B cell (primary cell): ENCODE measurements around the gene MYL12A. TPM values are rescaled to one million over a fixed set of nuclear protein-coding genes. Genes with fewer than 3 reads are reported as not detected.
"Not testable (repeated sequence)": the region's sequence is repeated elsewhere in the genome, so short reads cannot be mapped to it uniquely, and the experiment has no call there.

Experiments
- ATAC-seq: fragments of 200-7000 bp; cut with Tn5 transposase; one replicate; pipeline ENCODE4 v1.10.0; 2021; ENCODE audit warnings: low read depth, mild to moderate bottlenecking, moderate number of reproducible peaks, moderate library complexity
- CTCF ChIA-PET: fragments of 350-600 bp; sonication (Branson Sonifier 250); formaldehyde crosslinking; loops from one replicate; lab custom pipeline; 2021; ENCODE audit warnings: antibody characterized with exemption, inconsistent platforms; lab: Charles Lee
- POLR2A ChIA-PET: fragments of 350-600 bp; sonication (Branson Sonifier 250); formaldehyde crosslinking; loops from one replicate; lab custom pipeline; 2021; ENCODE audit warnings: antibody characterized with exemption; lab: Charles Lee
- DNase-seq: peaks from one replicate; pipeline ENCODE4 v3.0.0; 2013
- H2AFZ ChIP-seq: 2 replicates; pipeline ENCODE4 v1.6.1; 2012; ENCODE audit warnings: mild to moderate bottlenecking, low read depth, low read length; ENCODE audit not compliant: insufficient read depth, poor library complexity, severe bottlenecking
- H3K27ac ChIP-seq, 2 donors: 1 replicate in 1 of 2; 2 replicates in 1 of 2; pipeline ENCODE4 v1.5.1; 2012 to 2013; ENCODE audit warnings: low read length in 2 of 2, mild to moderate bottlenecking in 2 of 2, moderate library complexity in 1 of 2
- H3K27me3 ChIP-seq, 4 experiments: fragments of 200-600 bp in 1 of 4; sonication (generic) in 1 of 4; replicated peaks in 1 of 4; 1 replicate in 2 of 4; 2 replicates in 2 of 4; pipeline versions ENCODE4 v1.6.1 to v1.7.0; 2013 to 2016; ENCODE audit warnings: low read length in 3 of 4, mild to moderate bottlenecking in 2 of 4, mixed read lengths in 1 of 4, moderate library complexity in 1 of 4; ENCODE audit not compliant: insufficient read depth in 4 of 4, control insufficient read depth in 3 of 4; ENCODE audit errors: control extremely low read depth in 1 of 4
- H3K36me3 ChIP-seq, 2 experiments: replicated peaks in 1 of 2; 1 replicate in 1 of 2; 2 replicates in 1 of 2; pipeline versions ENCODE4 v1.6.1 to v1.7.1; 2013; ENCODE audit warnings: low read length in 1 of 2; ENCODE audit not compliant: insufficient read depth in 2 of 2, control insufficient read depth in 1 of 2; ENCODE audit errors: control extremely low read depth in 1 of 2, extremely low read depth in 1 of 2
- H3K4me1 ChIP-seq, 2 donors: fragments of 200-600 bp in 1 of 2; sonication (generic) in 1 of 2; 1 replicate in 1 of 2; 2 replicates in 1 of 2; pipeline versions ENCODE4 v1.5.1 to v1.6.1; 2013 to 2017; ENCODE audit warnings: low read length in 2 of 2; ENCODE audit not compliant: control insufficient read depth in 2 of 2, insufficient read depth in 2 of 2
- H3K4me2 ChIP-seq: replicated peaks from 2 replicates; pipeline ENCODE3; 2012; ENCODE audit warnings: mild to moderate bottlenecking, low read depth, low read length; ENCODE audit not compliant: poor library complexity, severe bottlenecking
- H3K4me3 ChIP-seq, 5 experiments: fragments of 200-600 bp in 1 of 5; sonication (generic) in 1 of 5; 1 replicate in 3 of 5; 2 replicates in 2 of 5; pipeline versions ENCODE4 v1.5.1 to v1.7.0; 2011 to 2016; ENCODE audit warnings: low read length in 4 of 5, mild to moderate bottlenecking in 4 of 5, low read depth in 2 of 5, control low read depth in 1 of 5, moderate library complexity in 1 of 5; ENCODE audit not compliant: insufficient read depth in 1 of 5; ENCODE audit errors: control extremely low read depth in 1 of 5, extremely low read depth in 1 of 5
- H3K79me2 ChIP-seq: fragments of 200-600 bp; sonication (generic); one replicate; pipeline ENCODE4 v1.6.0; 2016; ENCODE audit warnings: low read length; ENCODE audit not compliant: control insufficient read depth, insufficient read depth
- H3K9ac ChIP-seq: fragments of 200-600 bp; sonication (generic); 2 replicates; pipeline ENCODE4 v1.6.1; 2017; ENCODE audit warnings: mild to moderate bottlenecking, low read length, moderate library complexity
- H3K9me3 ChIP-seq, 3 donors: one replicate each; pipeline versions ENCODE4 v1.6.1 to v1.7.1; 2013; ENCODE audit warnings: low read length in 2 of 3; ENCODE audit not compliant: control insufficient read depth in 2 of 3, insufficient read depth in 1 of 3; ENCODE audit errors: control extremely low read depth in 1 of 3
- H4K20me1 ChIP-seq: 2 replicates; pipeline ENCODE4 v1.6.0; 2012; ENCODE audit warnings: mild to moderate bottlenecking, low read length; ENCODE audit not compliant: insufficient read depth, control insufficient read depth, poor library complexity, severe bottlenecking
- H3K27ac Mint-ChIP-seq: one replicate; pipeline ENCODE4 v1.8.0; 2021; ENCODE audit warnings: mixed read lengths
- H3K27me3 Mint-ChIP-seq: one replicate; pipeline ENCODE4 v1.8.0; 2021; ENCODE audit warnings: mixed read lengths
- H3K4me1 Mint-ChIP-seq: one replicate; pipeline ENCODE4 v1.8.0; 2021; ENCODE audit warnings: mixed read lengths
- H3K4me3 Mint-ChIP-seq: one replicate; pipeline ENCODE4 v1.8.0; 2021; ENCODE audit warnings: mixed read lengths
- H3K9me3 Mint-ChIP-seq: one replicate; pipeline ENCODE4 v1.8.0; 2022; ENCODE audit warnings: mixed read lengths; ENCODE audit not compliant: insufficient read depth
- EZH2 ChIP-seq: IDR thresholded peaks from 2 replicates; pipeline ENCODE4 v1.6.1; 2012; ENCODE audit warnings: borderline replicate concordance, low read depth, mild to moderate bottlenecking, moderate library complexity, low read length; ENCODE audit not compliant: insufficient read depth, poor library complexity, severe bottlenecking
- WGBS: methylation state at CpG from one replicate; pipeline ENCODE4 v1.1.5; 2013; ENCODE audit warnings: missing lambda C conversion rate; ENCODE audit not compliant: insufficient coverage; 5-methylcytosine and 5-hydroxymethylcytosine counted together
- intact Hi-C: fragments of 100-400 bp; cut with micrococcal nuclease; formaldehyde crosslinking; loops from one replicate; pipeline ENCODE4 v1.10.0; 2022
- polyA plus RNA-seq: library from polyadenylated mRNA; depleted of rRNA; stranded (reverse); fragments of >200 nt; gene quantifications from 2 replicates; pipeline ENCODE4 v1.2.3, GENCODE V29; 2012
- total RNA-seq, 2 donors: library from RNA; stranded (reverse); fragments of 120-200 nt in 1 of 2; gene quantifications; 1 replicate in 1 of 2; 2 replicates in 1 of 2; pipeline versions ENCODE4 v1.2.3 to v1.2.4, GENCODE V29; 2013 to 2022
- TF ChIP-seq, protein P1 (sequence below): fragments of 200-600 bp; IDR thresholded peaks from one replicate; pipeline ENCODE4 v1.8.0; 2022; ENCODE audit warnings: antibody characterized with exemption, mild to moderate bottlenecking

The MYL12A gene
- total and polyA plus RNA-seq, 2 donors (not counting 1 experiment from before 2014, with no cell fraction given), result 276 to 281 TPM

DNA sequence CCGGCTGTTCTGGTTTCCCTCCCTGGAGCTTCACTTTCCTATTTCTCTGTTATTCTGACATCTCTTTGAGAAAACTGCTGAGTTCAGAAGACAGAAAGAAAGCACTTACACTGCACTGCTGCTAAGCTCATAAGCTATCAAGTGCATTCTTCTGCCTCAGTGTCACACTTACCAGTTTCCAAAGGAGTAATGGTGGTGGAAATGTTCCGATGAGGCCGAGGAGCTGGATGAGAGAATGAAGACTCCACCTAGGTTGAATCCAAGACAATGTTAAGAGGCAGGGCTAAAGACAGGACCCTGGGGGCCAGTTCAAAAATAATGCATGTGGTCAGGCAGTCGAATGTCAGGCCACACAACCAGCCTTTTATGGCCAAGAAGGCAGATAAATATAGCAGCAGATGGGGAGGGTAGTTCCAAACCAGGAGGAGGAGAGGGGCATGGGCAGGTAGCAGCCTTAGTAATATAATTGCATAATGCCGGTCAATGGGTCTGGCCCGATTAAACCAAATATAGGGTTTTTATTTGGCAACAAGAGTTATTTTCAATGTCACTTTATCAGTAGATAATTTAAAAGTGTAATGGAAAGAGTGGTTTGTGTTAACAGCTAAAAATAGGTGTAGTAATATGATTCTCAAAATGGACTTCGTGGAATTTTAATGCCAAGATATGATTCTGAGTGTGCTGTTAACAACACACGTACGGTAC, 27.8 kb upstream of the MYL12A start, which contains the start of gene MYOM1:
TSS of gene MYOM1 (minus strand) at position 338 of the 705 bp plus-strand sequence. CDS start 4,745 bp downstream, outside the sequence.
- H4K20me1 ChIP-seq, result no peaks in the 10 kb centered on the region
- POLR2A ChIA-PET, result interaction anchor here (0.5 kb wide), 1 partner anchor 23 kb away, joined by 3 read pairs; no protein-coding TSS in a partner anchor
- H3K79me2 ChIP-seq, result no peaks in the 10 kb centered on the region
- H3K4me3 ChIP-seq, result no peak within 1 kb of the TSS
- CTCF ChIA-PET, result interaction anchor here (1.1 to 2.7 kb wide), 4 partner anchors 57 to 226 kb away, joined by 3 to 10 read pairs (median 5); no protein-coding TSS in a partner anchor
- no peak within 1 kb of the TSS for H3K4me3 Mint-ChIP-seq
- TF ChIP-seq, protein P1, sequence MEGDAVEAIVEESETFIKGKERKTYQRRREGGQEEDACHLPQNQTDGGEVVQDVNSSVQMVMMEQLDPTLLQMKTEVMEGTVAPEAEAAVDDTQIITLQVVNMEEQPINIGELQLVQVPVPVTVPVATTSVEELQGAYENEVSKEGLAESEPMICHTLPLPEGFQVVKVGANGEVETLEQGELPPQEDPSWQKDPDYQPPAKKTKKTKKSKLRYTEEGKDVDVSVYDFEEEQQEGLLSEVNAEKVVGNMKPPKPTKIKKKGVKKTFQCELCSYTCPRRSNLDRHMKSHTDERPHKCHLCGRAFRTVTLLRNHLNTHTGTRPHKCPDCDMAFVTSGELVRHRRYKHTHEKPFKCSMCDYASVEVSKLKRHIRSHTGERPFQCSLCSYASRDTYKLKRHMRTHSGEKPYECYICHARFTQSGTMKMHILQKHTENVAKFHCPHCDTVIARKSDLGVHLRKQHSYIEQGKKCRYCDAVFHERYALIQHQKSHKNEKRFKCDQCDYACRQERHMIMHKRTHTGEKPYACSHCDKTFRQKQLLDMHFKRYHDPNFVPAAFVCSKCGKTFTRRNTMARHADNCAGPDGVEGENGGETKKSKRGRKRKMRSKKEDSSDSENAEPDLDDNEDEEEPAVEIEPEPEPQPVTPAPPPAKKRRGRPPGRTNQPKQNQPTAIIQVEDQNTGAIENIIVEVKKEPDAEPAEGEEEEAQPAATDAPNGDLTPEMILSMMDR, result no peak
- no peak for TF ChIP-seq EZH2
- 95% methylated on average over 7 of the region's 9 CpGs for WGBS
- no peaks in the 10 kb centered on the region for H3K4me1 Mint-ChIP-seq
- no peaks in the 10 kb centered on the region for H3K27me3 Mint-ChIP-seq
- no peaks in the 10 kb centered on the region for H3K9me3 Mint-ChIP-seq
- H3K27ac Mint-ChIP-seq, result no peak within 1 kb of the TSS
- H3K4me1 ChIP-seq, result no peaks in the 10 kb centered on the region
- no peak within 1 kb of the TSS for H2AFZ ChIP-seq
- H3K27me3 ChIP-seq, result no peaks in the 10 kb centered on the region
- H3K9ac ChIP-seq, result no peak within 1 kb of the TSS
- H3K27ac ChIP-seq, result no peak within 1 kb of the TSS
- no peaks in the 10 kb centered on the region for H3K9me3 ChIP-seq
- ATAC-seq (no peak), DNase-seq (no peak)
- intact Hi-C loops, result no loop called here
- no peaks in the 10 kb centered on the region for H3K36me3 ChIP-seq
- H3K4me2 ChIP-seq, result no peak within 1 kb of the TSS

DNA sequence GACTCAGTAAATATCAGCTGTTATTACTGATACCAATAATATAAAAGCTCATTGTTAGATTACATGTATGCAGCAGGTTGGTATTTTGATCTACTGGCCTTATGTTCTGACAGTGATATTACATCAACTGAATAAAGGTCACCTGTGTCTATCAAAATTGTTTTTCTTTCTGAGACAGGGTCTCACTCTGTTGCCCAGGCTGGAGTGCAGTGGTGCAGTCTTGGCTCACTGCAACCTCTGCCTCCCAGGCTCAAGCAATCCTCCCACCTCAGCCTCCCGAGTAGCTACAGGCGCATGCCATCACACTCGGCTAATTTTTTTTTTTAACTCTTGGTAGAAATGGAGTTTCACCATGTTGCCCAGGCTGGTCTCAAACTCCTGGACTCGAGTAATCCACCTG, 26.7 kb upstream of the MYL12A start:
- H4K20me1 ChIP-seq, H2AFZ ChIP-seq, H3K79me2 ChIP-seq, DNase-seq, H3K27ac Mint-ChIP-seq, H3K4me1 Mint-ChIP-seq, H3K4me3 ChIP-seq, H3K27me3 Mint-ChIP-seq, ATAC-seq, H3K36me3 ChIP-seq, intact Hi-C loops, H3K4me1 ChIP-seq, POLR2A ChIA-PET, H3K9ac ChIP-seq, H3K4me3 Mint-ChIP-seq, H3K27me3 ChIP-seq, H3K27ac ChIP-seq, H3K4me2 ChIP-seq, H3K9me3 ChIP-seq, H3K9me3 Mint-ChIP-seq: not testable (repeated sequence)
- CTCF ChIA-PET, result interaction anchor here (1.1 to 2.7 kb wide), 3 partner anchors 58 to 227 kb away, joined by 3 to 10 read pairs (median 4); no protein-coding TSS in a partner anchor
- 90% methylated on average over 2 of the region's 4 CpGs for WGBS
